ENCODE results near the gene PRPF8. TPM values are rescaled to one million over a fixed set of nuclear protein-coding genes. Genes with fewer than 3 reads are reported as not detected.

The PRPF8 gene
- total and polyA plus RNA-seq, 5 donors from 2014 or later: 146 to 405 (median 160) TPM

- peaks cover 0 to 9% (median 2%) of the 10 kb centered on the region in 4 donors for H3K4me1 Mint-ChIP-seq
- H3K36me3 Mint-ChIP-seq: peaks cover 23% of the 10 kb centered on the region
- peak overlapping the region in 1 of 3 donors; percentile 59 for H3K27ac Mint-ChIP-seq
- H3K27me3 ChIP-seq (ENCODE audit: control insufficient read depth, insufficient read depth, low read length): no peaks in the 10 kb centered on the region
- ATAC-seq (ENCODE audit: low read depth in 2 of 2) (no peak), DNase-seq (no peak)
- H3K4me3 ChIP-seq (ENCODE audit: low read depth, low read length): no peak overlapping the region
- H3K9me3 ChIP-seq (ENCODE audit: control insufficient read depth in 2 of 2, low read length in 2 of 2): no peaks in the 10 kb centered on the region
- H3K4me3 Mint-ChIP-seq: peak overlapping the region; percentile 15 to 81 (median 57)
- H3K27me3 Mint-ChIP-seq: no peaks in the 10 kb centered on the region
- H3K36me3 ChIP-seq (ENCODE audit: control insufficient read depth, insufficient read depth, low read length): peaks cover 52% of the 10 kb centered on the region
- H3K9me3 Mint-ChIP-seq: peaks cover 0 to 1% (median 0%) of the 10 kb centered on the region in 7 donors
- H3K4me1 ChIP-seq (ENCODE audit: control insufficient read depth, insufficient read depth, low read length, poor library complexity, severe bottlenecking): peaks cover 18% of the 10 kb centered on the region
- H3K27ac ChIP-seq (ENCODE audit: insufficient read depth, low read length, poor library complexity, severe bottlenecking): no peak overlapping the region
Observed at GRCh38 chr17:1650731-1651558, 33.7 kb downstream of the PRPF8 start.

- no peak for ATAC-seq (ENCODE audit: low read depth in 2 of 2)
- no peaks in the 10 kb centered on the region for H3K27me3 ChIP-seq (ENCODE audit: control insufficient read depth, insufficient read depth, low read length)
- Mint-ChIP-seq H3K36me3 (peaks cover 20% of the 10 kb centered on the region), H3K9me3 (no peaks in the 10 kb centered on the region), H3K27me3 (no peaks in the 10 kb centered on the region), H3K4me3 (peak within 1 kb of the TSS; percentile 70 to 81 (median 78)), H3K27ac (peak within 1 kb of the TSS in 1 of 3 donors; percentile 38), H3K4me1 (peaks cover 0 to 12% (median 3%) of the 10 kb centered on the region in 4 donors)
- H3K36me3 ChIP-seq (ENCODE audit: control insufficient read depth, insufficient read depth, low read length): peaks cover 45% of the 10 kb centered on the region
- H3K4me3 ChIP-seq (ENCODE audit: low read depth, low read length): no peak within 1 kb of the TSS
- peak in 1 of 3 donors; percentile 63 for DNase-seq
- H3K4me1 ChIP-seq (ENCODE audit: control insufficient read depth, insufficient read depth, low read length, poor library complexity, severe bottlenecking): peaks cover 18% of the 10 kb centered on the region
- no peaks in the 10 kb centered on the region for H3K9me3 ChIP-seq (ENCODE audit: control insufficient read depth in 2 of 2, low read length in 2 of 2)
- peak within 1 kb of the TSS; percentile 76 for H3K27ac ChIP-seq (ENCODE audit: insufficient read depth, low read length, poor library complexity, severe bottlenecking)
Observed at GRCh38 chr17:1649844-1650501, 34.7 kb downstream of the PRPF8 start, which contains the start of gene RILP. TSS of gene RILP (minus strand) at chr17:1649866. CDS start at chr17:1649804, 62 bp downstream.

GRCh38 chr17:1648963-1649843 is 35.5 kb downstream of the PRPF8 start:
- Mint-ChIP-seq H3K9me3 (no peaks in the 10 kb centered on the region), H3K4me3 (peak overlapping the region; percentile 70 to 80 (median 76)), H3K27ac (peak overlapping the region in 1 of 3 donors; percentile 38), H3K27me3 (no peaks in the 10 kb centered on the region), H3K4me1 (peaks cover 0 to 12% (median 7%) of the 10 kb centered on the region in 4 donors), H3K36me3 (peaks cover 18% of the 10 kb centered on the region)
- ATAC-seq (ENCODE audit: low read depth in 2 of 2): peak; percentile 80 to 84
- Histone ChIP-seq H3K36me3 (ENCODE audit: control insufficient read depth, insufficient read depth, low read length) (peaks cover 37% of the 10 kb centered on the region), H3K27me3 (ENCODE audit: control insufficient read depth, insufficient read depth, low read length) (no peaks in the 10 kb centered on the region), H3K9me3 (ENCODE audit: control insufficient read depth in 2 of 2, low read length in 2 of 2) (no peaks in the 10 kb centered on the region), H3K27ac (ENCODE audit: insufficient read depth, low read length, poor library complexity, severe bottlenecking) (peak overlapping the region; percentile 76), H3K4me3 (ENCODE audit: low read depth, low read length) (no peak overlapping the region), H3K4me1 (ENCODE audit: control insufficient read depth, insufficient read depth, low read length, poor library complexity, severe bottlenecking) (peaks cover 25% of the 10 kb centered on the region)
- peak; percentile 91 to 95 (median 94) for DNase-seq

GRCh38 chr17:1648173-1648962 is 36.3 kb downstream of the PRPF8 start:
- peaks cover 9% of the 10 kb centered on the region for H3K36me3 Mint-ChIP-seq
- peak overlapping the region; percentile 34 for H3K27ac ChIP-seq (ENCODE audit: insufficient read depth, low read length, poor library complexity, severe bottlenecking)
- H3K9me3 Mint-ChIP-seq: peaks cover 0 to 1% (median 0%) of the 10 kb centered on the region in 7 donors
- peaks cover 0 to 15% (median 7%) of the 10 kb centered on the region in 4 donors for H3K4me1 Mint-ChIP-seq
- H3K4me3 ChIP-seq (ENCODE audit: low read depth, low read length): peak overlapping the region; percentile 24
- peak overlapping the region; percentile 69 to 80 (median 76) for H3K4me3 Mint-ChIP-seq
- no peaks in the 10 kb centered on the region for H3K9me3 ChIP-seq (ENCODE audit: control insufficient read depth in 2 of 2, low read length in 2 of 2)
- H3K36me3 ChIP-seq (ENCODE audit: control insufficient read depth, insufficient read depth, low read length): peaks cover 29% of the 10 kb centered on the region
- no peaks in the 10 kb centered on the region for H3K27me3 ChIP-seq (ENCODE audit: control insufficient read depth, insufficient read depth, low read length)
- DNase-seq (peak in 1 of 3 donors; percentile 14), ATAC-seq (ENCODE audit: low read depth in 2 of 2) (peak; percentile 3 to 5)
- peaks cover 34% of the 10 kb centered on the region for H3K4me1 ChIP-seq (ENCODE audit: control insufficient read depth, insufficient read depth, low read length, poor library complexity, severe bottlenecking)
- H3K27me3 Mint-ChIP-seq: no peaks in the 10 kb centered on the region
- peak overlapping the region in 1 of 3 donors; percentile 38 for H3K27ac Mint-ChIP-seq

- Mint-ChIP-seq H3K4me1 (peaks cover 0 to 15% (median 7%) of the 10 kb centered on the region in 4 donors), H3K27ac (no peak overlapping the region), H3K4me3 (peak overlapping the region in 3 of 4 donors; percentile 64 to 77 (median 66)), H3K9me3 (peaks cover 0 to 1% (median 0%) of the 10 kb centered on the region in 7 donors), H3K36me3 (peaks cover 4% of the 10 kb centered on the region), H3K27me3 (no peaks in the 10 kb centered on the region)
- H3K4me3 ChIP-seq (ENCODE audit: low read depth, low read length): no peak overlapping the region
- no peaks in the 10 kb centered on the region for H3K27me3 ChIP-seq (ENCODE audit: control insufficient read depth, insufficient read depth, low read length)
- DNase-seq (no peak), ATAC-seq (ENCODE audit: low read depth in 2 of 2) (no peak)
- no peak overlapping the region for H3K27ac ChIP-seq (ENCODE audit: insufficient read depth, low read length, poor library complexity, severe bottlenecking)
- peaks cover 35% of the 10 kb centered on the region for H3K4me1 ChIP-seq (ENCODE audit: control insufficient read depth, insufficient read depth, low read length, poor library complexity, severe bottlenecking)
- H3K36me3 ChIP-seq (ENCODE audit: control insufficient read depth, insufficient read depth, low read length): peaks cover 24% of the 10 kb centered on the region
- H3K9me3 ChIP-seq (ENCODE audit: control insufficient read depth in 2 of 2, low read length in 2 of 2): no peaks in the 10 kb centered on the region
Observed at GRCh38 chr17:1647802-1648171, 36.9 kb downstream of the PRPF8 start.

GRCh38 chr17:1646199-1646875 is 38.3 kb downstream of the PRPF8 start:
- H3K27ac Mint-ChIP-seq: no peak overlapping the region

More at GRCh38 chr17:1646199-1646875, 38.3 kb downstream of the PRPF8 start:
- DNase-seq: no peak
- H3K9me3 Mint-ChIP-seq: peaks cover 0 to 3% (median 0%) of the 10 kb centered on the region in 7 donors
- Histone ChIP-seq H3K36me3 (ENCODE audit: control insufficient read depth, insufficient read depth, low read length) (peaks cover 9% of the 10 kb centered on the region), H3K9me3 (ENCODE audit: control insufficient read depth in 2 of 2, low read length in 2 of 2) (no peaks in the 10 kb centered on the region), H3K4me3 (ENCODE audit: low read depth, low read length) (no peak overlapping the region), H3K27ac (ENCODE audit: insufficient read depth, low read length, poor library complexity, severe bottlenecking) (no peak overlapping the region), H3K27me3 (ENCODE audit: control insufficient read depth, insufficient read depth, low read length) (no peaks in the 10 kb centered on the region), H3K4me1 (ENCODE audit: control insufficient read depth, insufficient read depth, low read length, poor library complexity, severe bottlenecking) (peaks cover 35% of the 10 kb centered on the region)
- no peak for ATAC-seq (ENCODE audit: low read depth in 2 of 2)
- H3K36me3 Mint-ChIP-seq: no peaks in the 10 kb centered on the region
- no peaks in the 10 kb centered on the region for H3K27me3 Mint-ChIP-seq
- peak overlapping the region in 3 of 4 donors; percentile 15 to 66 (median 56) for H3K4me3 Mint-ChIP-seq
- H3K4me1 Mint-ChIP-seq: peaks cover 0 to 15% (median 4%) of the 10 kb centered on the region in 4 donors

Data from CD4-positive, CD25-positive, alpha-beta regulatory T cell (primary cell).